ENCODE data around the gene ADGRB2.

ADGRB2 gene

GRCh38 chr1:31701091-31701736 is 62.9 kb downstream of the ADGRB2 start (continued):
- TF ChIP-seq, protein P1, sequence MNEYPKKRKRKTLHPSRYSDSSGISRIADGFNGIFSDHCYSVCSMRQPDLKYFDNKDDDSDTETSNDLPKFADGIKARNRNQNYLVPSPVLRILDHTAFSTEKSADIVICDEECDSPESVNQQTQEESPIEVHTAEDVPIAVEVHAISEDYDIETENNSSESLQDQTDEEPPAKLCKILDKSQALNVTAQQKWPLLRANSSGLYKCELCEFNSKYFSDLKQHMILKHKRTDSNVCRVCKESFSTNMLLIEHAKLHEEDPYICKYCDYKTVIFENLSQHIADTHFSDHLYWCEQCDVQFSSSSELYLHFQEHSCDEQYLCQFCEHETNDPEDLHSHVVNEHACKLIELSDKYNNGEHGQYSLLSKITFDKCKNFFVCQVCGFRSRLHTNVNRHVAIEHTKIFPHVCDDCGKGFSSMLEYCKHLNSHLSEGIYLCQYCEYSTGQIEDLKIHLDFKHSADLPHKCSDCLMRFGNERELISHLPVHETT (tag by site-specific recombination; IDR thresholded peaks at IDR 0.05): peak; percentile 38; the same call in 1 of the 2 replicates
- TF ChIP-seq ZBTB7A (tag by site-specific recombination; IDR thresholded peaks at IDR 0.05; ENCODE audit: low read depth) (no peak), ZNF324 (tag by site-specific recombination; IDR thresholded peaks at IDR 0.05) (peak; percentile 62), ZIC2 (tag by site-specific recombination; IDR thresholded peaks at IDR 0.05) (peak; percentile 74), ZNF157 (tag by site-specific recombination; IDR thresholded peaks at IDR 0.05) (no peak), ZNF280D (tag by site-specific recombination; IDR thresholded peaks at IDR 0.05) (no peak), ZNF354C (tag by site-specific recombination; IDR thresholded peaks at IDR 0.05; ENCODE audit: borderline replicate concordance, low read depth) (no peak), SCRT1 (tag by site-specific recombination; IDR thresholded peaks at IDR 0.05; ENCODE audit: borderline replicate concordance) (no peak), INSM2 (tag by site-specific recombination; IDR thresholded peaks at IDR 0.05) (peak; percentile 40; the same call in 1 of the 2 replicates), ZBTB6 (tag by site-specific recombination; IDR thresholded peaks at IDR 0.05) (no peak), ZNF48 (tag by site-specific recombination; IDR thresholded peaks at IDR 0.05) (no peak), ZNF223 (tag by site-specific recombination; IDR thresholded peaks at IDR 0.05) (no peak), ZNF341 (tag by site-specific recombination; IDR thresholded peaks at IDR 0.05; ENCODE audit: low read depth) (no peak), ZNF24 (tag by site-specific recombination; IDR thresholded peaks at IDR 0.05) (peak; percentile 57; the same call in 1 of the 2 replicates), ZNF211 (tag by site-specific recombination; IDR thresholded peaks at IDR 0.05; ENCODE audit: low read depth) (no peak), KLF16 (tag by site-specific recombination; IDR thresholded peaks at IDR 0.05) (no peak), ZNF2 (tag by site-specific recombination; IDR thresholded peaks at IDR 0.05) (no peak), ZSCAN23 (tag by site-specific recombination; IDR thresholded peaks at IDR 0.05) (no peak), ZNF292 (tag by site-specific recombination; IDR thresholded peaks at IDR 0.05; ENCODE audit: borderline replicate concordance, low read depth) (no peak), ZFP69B (tag by site-specific recombination; IDR thresholded peaks at IDR 0.05) (peak; percentile 79), ZNF394 (tag by site-specific recombination; IDR thresholded peaks at IDR 0.05; ENCODE audit: borderline replicate concordance) (peak; percentile 44; the same call in 1 of the 2 replicates), YY1 (tag by site-specific recombination; IDR thresholded peaks at IDR 0.05) (no peak), ZFHX2 (tag by site-specific recombination; conservative IDR thresholded peaks at IDR 0.05) (peak; percentile 55; the same call in 1 of the 2 replicates), ZNF521 (tag by site-specific recombination; IDR thresholded peaks at IDR 0.05) (no peak)
- TF ChIP-seq, protein P2, sequence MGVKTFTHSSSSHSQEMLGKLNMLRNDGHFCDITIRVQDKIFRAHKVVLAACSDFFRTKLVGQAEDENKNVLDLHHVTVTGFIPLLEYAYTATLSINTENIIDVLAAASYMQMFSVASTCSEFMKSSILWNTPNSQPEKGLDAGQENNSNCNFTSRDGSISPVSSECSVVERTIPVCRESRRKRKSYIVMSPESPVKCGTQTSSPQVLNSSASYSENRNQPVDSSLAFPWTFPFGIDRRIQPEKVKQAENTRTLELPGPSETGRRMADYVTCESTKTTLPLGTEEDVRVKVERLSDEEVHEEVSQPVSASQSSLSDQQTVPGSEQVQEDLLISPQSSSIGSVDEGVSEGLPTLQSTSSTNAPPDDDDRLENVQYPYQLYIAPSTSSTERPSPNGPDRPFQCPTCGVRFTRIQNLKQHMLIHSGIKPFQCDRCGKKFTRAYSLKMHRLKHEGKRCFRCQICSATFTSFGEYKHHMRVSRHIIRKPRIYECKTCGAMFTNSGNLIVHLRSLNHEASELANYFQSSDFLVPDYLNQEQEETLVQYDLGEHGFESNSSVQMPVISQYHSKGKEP (tag by site-specific recombination; IDR thresholded peaks at IDR 0.05): no peak
- TF ChIP-seq, protein P3, sequence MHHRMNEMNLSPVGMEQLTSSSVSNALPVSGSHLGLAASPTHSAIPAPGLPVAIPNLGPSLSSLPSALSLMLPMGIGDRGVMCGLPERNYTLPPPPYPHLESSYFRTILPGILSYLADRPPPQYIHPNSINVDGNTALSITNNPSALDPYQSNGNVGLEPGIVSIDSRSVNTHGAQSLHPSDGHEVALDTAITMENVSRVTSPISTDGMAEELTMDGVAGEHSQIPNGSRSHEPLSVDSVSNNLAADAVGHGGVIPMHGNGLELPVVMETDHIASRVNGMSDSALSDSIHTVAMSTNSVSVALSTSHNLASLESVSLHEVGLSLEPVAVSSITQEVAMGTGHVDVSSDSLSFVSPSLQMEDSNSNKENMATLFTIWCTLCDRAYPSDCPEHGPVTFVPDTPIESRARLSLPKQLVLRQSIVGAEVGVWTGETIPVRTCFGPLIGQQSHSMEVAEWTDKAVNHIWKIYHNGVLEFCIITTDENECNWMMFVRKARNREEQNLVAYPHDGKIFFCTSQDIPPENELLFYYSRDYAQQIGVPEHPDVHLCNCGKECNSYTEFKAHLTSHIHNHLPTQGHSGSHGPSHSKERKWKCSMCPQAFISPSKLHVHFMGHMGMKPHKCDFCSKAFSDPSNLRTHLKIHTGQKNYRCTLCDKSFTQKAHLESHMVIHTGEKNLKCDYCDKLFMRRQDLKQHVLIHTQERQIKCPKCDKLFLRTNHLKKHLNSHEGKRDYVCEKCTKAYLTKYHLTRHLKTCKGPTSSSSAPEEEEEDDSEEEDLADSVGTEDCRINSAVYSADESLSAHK (tag by site-specific recombination; IDR thresholded peaks at IDR 0.05): no peak
- TF ChIP-seq, protein P4, sequence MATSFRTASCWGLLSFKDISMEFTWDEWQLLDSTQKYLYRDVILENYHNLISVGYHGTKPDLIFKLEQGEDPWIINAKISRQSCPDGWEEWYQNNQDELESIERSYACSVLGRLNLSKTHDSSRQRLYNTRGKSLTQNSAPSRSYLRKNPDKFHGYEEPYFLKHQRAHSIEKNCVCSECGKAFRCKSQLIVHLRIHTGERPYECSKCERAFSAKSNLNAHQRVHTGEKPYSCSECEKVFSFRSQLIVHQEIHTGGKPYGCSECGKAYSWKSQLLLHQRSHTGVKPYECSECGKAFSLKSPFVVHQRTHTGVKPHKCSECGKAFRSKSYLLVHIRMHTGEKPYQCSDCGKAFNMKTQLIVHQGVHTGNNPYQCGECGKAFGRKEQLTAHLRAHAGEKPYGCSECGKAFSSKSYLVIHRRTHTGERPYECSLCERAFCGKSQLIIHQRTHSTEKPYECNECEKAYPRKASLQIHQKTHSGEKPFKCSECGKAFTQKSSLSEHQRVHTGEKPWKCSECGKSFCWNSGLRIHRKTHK (tag by site-specific recombination; IDR thresholded peaks at IDR 0.05): no peak
